Adrenal gland (tissue), 5 donors: ENCODE data around the gene ZFHX3.

Experiments used
- POLR2A ChIP-seq, 2 donors: fragments of 450-650 bp; IDR thresholded peaks; one replicate each; pipeline ENCODE4 v1.6.1; 2017; ENCODE audit warnings: antibody characterized with exemption in 2 of 2, mild to moderate bottlenecking in 2 of 2, moderate library complexity in 1 of 2
- TF ChIP-seq, protein P1 (sequence below), 6 experiments: fragments of 450-650 bp in 4 of 6; fragments of 200-600 bp in 2 of 6; sonication (generic) in 1 of 6; IDR thresholded peaks; 1 replicate in 5 of 6; 2 replicates in 1 of 6; pipeline versions ENCODE4 v1.5.1 to v1.8.0; 2016 to 2021; ENCODE audit warnings: antibody characterized with exemption in 6 of 6, mild to moderate bottlenecking in 2 of 6, moderate library complexity in 1 of 6
- donor health status: DM: no; HTN: no; CAD: no.

DNA sequence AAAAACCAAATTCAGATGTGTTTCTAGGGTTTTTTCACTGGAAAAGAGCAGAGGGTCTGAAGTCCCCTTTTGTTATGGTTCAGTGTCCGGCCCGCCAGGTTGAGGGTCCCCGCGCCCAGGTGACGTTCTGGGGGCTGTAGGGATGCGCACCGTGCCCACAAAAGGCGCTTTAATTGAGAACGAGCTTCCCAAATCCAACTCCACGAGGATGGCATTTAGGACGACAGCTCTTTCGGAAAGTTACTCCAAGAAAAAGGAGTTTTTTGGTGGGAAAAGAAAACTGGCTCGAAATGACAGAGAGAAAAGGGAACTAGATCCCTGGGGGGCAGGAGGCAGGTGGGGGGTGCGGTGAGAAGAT, 15.9 kb upstream of the ZFHX3 start:
- TF ChIP-seq, protein P1, sequence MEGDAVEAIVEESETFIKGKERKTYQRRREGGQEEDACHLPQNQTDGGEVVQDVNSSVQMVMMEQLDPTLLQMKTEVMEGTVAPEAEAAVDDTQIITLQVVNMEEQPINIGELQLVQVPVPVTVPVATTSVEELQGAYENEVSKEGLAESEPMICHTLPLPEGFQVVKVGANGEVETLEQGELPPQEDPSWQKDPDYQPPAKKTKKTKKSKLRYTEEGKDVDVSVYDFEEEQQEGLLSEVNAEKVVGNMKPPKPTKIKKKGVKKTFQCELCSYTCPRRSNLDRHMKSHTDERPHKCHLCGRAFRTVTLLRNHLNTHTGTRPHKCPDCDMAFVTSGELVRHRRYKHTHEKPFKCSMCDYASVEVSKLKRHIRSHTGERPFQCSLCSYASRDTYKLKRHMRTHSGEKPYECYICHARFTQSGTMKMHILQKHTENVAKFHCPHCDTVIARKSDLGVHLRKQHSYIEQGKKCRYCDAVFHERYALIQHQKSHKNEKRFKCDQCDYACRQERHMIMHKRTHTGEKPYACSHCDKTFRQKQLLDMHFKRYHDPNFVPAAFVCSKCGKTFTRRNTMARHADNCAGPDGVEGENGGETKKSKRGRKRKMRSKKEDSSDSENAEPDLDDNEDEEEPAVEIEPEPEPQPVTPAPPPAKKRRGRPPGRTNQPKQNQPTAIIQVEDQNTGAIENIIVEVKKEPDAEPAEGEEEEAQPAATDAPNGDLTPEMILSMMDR (IDR thresholded peaks at IDR 0.05) = no peak
- no peak for TF ChIP-seq POLR2A (IDR thresholded peaks at IDR 0.05)
